Left colon (tissue), 2 donors: ENCODE measurements around the gene MAP3K9. TPM values are rescaled to one million over a fixed set of nuclear protein-coding genes. Genes with fewer than 3 reads are reported as not detected.
"Not testable (repeated sequence)": the region's sequence is repeated elsewhere in the genome, so short reads cannot be mapped to it uniquely, and the experiment has no call there.

Experiments used
- ATAC-seq: fragments of 200-7000 bp; cut with Tn5 transposase; one replicate; pipeline ENCODE4 v1.9.1; 2020; ENCODE audit warnings: mild to moderate bottlenecking, moderate library complexity
- DNase-seq, 2 donors: peaks; one replicate each; pipeline ENCODE4 v3.0.0-alpha.2; 2020
- intact Hi-C, 2 donors: fragments of 100-400 bp; cut with DNase I in 1 of 2; cut with micrococcal nuclease in 1 of 2; formaldehyde crosslinking; loops; one replicate each; pipeline versions ENCODE4 v1.11.2 to v1.14.0; 2022; cut with DNase I, micrococcal nuclease
- long read RNA-seq: library from polyadenylated mRNA; unstranded; transcript quantifications from one replicate; pipeline ENCODE4 v2.0.0, GENCODE V29; 2021
- total RNA-seq, 2 donors: library from RNA; stranded (reverse); fragmentation: NEBNext Ultra II Directional; extraction: Animal tissue kit (Norgen Biotek cat#: 25700); gene quantifications; one replicate each; pipeline ENCODE4 v1.2.1, GENCODE V29; 2021
- donor health status: DM: no; HTN: no; CAD: no.
- donor health status: DM: yes; HTN: yes; CAD: no.

Gene MAP3K9
- total RNA-seq = 10 to 100 TPM; 10.0 to 12.4 TPM
- long read RNA-seq, partial matches to known transcripts = 0 of 2 reads
- long read RNA-seq, other reads (novel, unspliced or antisense) = 2 of 2 reads

DNA sequence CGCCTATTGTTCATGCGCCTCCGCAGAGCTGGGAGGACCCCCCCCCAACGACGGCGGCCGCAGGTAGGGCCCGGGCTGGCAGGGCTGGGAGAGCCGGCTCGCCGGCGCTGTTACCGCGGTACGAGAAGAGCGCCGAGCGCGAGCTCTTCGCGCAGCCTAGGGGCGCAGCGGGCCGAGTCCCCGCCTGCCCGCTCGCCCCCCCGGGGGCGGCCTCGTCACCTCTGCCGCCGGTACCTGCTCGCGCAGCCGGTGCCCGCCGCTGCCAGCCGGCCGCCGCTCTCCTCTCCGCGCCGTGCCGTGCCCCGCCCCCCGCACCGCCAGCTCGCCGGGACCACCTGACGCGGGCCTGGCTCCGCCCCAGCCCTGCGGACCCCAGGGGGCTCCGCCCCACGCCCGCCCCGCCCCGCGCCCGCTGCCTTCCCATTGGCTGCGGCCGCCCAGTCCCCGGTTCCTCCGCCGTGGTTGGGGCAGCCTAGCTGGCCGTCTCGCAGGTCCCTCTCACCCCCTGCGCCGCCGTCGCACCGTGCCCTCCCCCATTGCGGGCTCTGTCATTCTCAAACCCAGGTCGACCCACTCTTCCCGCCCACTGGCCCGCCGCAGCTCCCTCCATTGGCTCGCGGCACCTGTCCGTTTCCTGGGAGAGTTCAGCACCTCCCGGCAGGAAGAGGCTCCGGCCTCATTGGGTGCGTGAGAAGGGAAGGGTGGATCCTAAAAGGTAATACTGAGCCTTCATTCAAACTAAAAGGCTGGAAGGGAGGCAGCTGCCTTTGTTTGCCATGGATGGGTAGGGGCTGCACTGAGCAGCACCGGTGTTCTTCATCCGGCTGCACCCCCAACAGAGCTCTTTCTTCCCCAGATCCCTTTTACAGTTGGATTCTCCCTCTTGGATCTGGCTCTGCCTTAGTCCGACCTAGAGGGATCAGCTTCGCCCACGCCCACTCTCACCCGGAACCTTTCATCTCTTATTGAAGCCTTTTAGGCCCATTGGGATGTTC is at the start of gene MAP3K9:
MAP3K9 (minus strand) TSS at position 289 of the 995 bp plus-strand sequence. CDS start 342 bp downstream, outside the sequence.
- ATAC-seq (peak; percentile 94), DNase-seq (peak; percentile 95 to 97)
- intact Hi-C loops = no loop called here

DNA sequence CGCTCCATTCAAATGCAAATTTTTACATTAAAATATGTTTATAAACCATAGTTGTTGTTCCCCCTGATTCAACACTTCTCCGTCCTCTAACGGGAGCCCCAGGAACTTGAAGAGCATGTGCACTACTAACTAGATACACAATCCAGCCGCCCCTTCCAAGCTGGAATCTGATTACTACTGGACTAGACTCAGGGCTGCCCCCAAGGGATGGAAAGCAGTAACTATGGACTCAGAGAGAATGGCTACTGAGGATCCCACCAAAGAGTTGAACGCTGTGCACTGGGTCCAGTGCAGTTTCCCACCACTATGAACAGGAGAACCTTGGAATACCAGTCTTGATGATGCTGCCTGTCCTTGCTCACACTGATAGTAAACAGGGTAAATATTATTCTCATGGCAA is 49.3 kb upstream of the MAP3K9 start:
- no peak for DNase-seq
- intact Hi-C loops = no loop called here
- no peak for ATAC-seq

DNA sequence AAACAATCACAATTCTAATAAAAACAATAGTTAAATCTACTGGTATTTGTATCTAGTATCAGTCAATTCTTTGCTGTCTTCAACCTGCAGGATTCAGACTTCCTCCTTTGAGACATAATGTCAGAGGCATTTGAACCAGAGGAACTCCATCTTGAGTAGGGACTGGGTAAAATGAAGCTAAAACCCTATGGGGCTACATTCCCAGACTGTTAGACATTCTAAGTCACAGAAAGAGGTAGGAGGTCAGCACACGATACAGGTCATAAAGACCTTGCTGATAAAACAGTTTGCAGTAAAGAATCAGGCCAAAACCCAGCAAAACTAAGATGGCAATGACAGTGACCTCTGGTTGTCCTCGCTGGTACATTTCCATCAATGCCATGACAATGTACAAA is 48.2 kb upstream of the MAP3K9 start:
- ATAC-seq (no peak), DNase-seq (no peak)
- intact Hi-C loops = no loop called here

DNA sequence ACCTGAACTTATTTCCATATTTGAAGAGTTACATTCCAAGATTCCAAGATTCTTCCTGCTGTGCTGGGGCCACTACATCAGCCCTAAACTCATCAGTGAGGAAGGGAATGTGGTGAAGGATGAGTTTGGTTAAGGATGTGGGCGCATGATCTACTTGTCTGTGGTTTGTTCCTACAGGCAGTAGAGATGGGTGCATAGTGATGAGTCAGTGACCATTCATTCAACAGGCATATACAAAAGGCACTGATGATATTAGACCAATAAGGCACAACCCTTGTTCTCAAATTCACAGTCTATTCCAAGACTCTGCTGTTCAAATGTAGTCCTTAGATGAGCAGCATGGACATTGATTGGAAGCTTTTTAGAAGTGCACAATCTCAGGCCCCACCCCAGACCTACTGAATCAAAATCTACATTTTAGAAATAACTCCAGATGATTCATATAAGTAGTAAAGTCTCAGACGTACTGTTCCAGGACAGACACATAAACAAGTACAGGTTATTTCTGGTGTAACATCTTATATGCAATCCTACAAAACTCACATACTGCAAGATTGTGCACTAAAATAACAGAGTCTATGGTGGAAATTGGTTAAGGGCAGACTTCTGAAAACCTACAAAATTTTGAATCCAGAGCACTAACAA is 47.7 kb upstream of the MAP3K9 start:
- DNase-seq (no peak), ATAC-seq (no peak)
- intact Hi-C loops = no loop called here

DNA sequence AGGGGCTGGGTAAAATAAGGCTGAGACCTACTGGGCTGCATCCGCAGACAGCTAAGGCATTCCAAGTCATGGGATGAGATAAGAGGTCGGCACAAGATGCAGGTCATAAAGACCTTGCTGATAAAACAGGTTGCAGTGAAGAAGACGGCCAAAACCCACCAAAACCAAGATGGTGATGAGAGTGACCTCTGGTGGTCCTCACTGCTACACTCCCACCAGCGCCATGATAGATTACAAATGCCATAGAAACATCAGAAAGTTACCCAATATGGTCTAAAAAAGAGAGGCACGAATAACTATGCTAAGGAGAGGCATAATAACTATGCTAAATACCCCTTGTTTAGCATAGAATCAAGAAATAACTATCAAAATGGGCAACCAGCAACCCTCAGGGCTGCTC is 46.2 kb upstream of the MAP3K9 start:
- ATAC-seq = no peak
- DNase-seq = no peak
- intact Hi-C loops = no loop called here

DNA sequence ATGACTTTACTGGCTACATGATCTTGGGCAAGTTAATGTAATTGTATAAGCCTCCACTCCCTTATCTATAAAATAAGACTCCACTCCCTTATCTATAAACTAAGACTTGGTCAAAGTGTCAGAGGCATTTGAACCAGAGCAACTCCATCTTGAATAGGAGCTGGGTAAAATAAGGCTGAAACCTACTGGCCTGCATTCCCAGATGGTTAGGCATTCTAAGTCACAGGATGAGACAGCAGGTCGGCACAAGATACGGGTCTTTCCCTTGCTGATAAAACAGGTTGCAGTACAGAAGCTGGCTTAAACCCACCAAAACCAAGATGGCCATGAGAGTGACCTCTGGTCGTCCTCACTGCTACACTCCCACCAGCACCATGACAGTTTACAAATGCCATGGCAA is 44.3 kb upstream of the MAP3K9 start:
- ATAC-seq, DNase-seq, intact Hi-C loops: not testable (repeated sequence)

DNA sequence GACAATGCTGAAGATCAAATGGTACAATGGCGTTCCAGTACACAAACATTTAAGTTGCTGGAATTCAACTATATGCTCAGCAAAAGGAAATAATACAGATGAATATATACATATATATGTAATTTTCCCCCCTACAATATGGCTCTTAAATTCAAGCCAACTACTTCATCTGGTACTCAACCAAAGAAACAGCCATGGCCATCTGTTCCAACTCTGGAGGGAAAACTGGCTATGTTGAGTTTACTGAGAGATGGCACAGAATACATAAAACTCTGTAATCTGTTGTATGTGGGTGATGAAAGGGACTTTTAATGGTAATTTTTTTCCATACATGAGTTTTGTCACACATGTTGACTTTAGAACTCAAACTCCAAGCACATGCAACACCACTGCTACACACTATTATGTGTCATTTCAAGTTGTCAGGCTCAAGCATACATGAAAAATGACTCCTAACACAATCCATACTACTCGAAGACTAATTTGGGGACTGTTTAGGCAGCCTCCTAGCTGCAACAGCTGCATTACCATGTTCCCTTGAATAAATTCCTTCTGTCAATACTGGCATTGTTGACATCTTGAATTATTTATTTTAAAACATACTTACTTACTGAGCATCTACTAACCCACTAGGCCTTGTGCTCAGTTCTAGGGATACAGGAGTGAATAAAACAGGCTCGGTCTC is 38.2 kb upstream of the MAP3K9 start:
- DNase-seq (no peak), ATAC-seq (no peak)
- intact Hi-C loops = no loop called here

DNA sequence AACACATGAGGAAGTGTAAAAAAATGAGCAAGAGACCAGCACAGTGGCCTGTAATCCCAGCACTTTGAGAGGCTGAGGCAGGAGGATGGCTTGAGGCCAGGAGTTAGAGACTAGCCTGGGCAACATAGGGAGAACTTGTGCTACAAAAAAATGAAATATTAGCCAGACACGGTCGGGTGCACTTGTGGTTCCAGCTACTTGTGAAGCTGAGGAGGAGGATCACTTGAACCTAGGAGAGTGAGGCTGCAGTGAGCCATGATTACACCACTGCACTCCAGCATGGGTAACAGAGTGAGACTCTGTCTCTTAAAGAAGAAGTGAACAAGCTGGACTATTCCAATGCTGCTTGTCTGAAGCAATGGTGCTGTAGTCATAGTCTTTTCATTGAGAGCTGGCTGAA is 36.3 kb upstream of the MAP3K9 start:
- DNase-seq (no peak), ATAC-seq (no peak)
- intact Hi-C loops = no loop called here

DNA sequence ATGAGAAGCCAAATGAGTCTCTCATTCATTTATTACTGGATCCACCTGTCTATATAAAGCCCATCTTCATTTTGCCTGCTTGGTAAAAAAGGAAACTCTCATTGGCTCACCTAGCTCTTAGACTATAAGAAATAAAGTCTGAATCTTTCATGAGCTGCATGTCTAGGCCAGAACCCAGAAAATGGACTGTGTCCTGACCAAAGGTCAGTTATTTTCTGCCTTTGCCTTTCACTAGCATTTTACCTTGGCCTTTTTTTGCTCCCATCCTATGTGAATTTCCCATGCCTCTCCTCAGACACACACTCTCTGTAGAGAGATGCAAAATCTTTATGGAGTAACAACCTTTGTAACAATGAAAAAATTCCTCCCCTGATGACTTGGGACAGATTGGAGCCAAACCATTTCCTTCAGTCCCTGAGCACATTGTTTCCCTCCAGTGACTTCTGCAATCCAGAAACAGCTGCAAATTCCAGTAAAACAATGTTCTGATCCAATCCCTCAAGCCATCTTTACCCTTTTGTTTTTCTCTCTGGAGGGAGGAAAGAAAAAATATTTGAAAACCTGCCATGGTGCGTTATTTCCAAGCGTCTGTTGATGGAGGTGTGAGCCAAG is 33.6 kb upstream of the MAP3K9 start:
- no peak for ATAC-seq
- no peak for DNase-seq
- intact Hi-C loops = no loop called here

DNA sequence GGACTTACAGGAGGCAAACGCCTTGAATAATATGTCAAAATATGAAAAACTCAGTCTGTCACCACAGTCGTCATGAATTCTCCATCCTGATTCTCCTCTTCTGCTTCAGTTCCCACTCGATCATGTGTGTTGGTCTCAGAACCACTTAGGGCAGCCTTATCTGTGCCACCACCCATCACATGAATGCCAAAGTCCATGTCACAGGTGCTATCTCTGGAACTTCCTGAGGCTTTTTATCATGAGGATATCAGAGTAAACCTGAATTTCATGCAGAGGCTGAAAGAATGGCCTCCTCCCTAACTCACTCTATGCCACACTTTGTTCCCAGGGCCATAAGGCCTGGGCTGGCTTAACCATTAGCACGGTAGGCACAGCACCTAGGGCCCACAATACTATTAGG is 28.8 kb upstream of the MAP3K9 start:
- ATAC-seq (peak; percentile 99), DNase-seq (peak; percentile 28 to 38)
- intact Hi-C loops = no loop called here

DNA sequence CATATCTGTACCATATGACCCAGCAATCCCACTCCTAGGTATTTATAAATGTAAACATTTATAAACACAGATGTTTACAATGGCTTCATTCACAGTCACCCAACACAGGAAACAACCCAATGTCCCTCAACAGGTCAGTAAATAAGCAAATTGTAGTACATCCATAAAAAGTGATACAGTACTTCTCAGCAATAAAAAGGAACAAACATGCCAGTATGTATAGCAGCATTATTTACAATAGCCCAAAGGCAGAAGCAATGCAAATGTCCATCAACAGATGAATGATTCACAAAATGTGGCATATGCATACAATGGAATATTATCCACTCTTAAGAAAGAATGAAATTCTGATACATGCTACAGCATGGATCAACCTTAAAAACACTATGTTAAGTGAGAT is 27.6 kb upstream of the MAP3K9 start:
- ATAC-seq = peak; percentile 61
- intact Hi-C loops = no loop called here
- no peak for DNase-seq

DNA sequence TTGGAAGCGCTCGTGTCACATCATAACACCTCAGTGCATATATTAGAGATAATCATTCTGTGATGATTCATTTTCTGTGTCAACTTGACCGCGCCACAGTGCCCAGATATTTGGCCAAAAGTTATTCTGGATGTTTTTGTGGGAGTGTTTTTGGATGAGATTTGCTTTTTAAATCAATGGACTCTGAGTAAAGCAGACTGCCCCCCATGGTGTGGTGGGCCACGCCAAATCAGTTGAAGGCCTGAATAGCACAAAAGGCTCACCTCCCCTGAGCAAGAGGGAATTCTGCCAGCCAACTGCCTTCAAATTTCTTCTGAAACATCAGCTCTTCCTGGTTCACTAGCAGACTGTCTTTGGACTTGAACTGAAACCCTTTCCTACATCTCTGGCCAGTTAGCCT is 24.6 kb upstream of the MAP3K9 start:
- ATAC-seq (no peak), DNase-seq (no peak)
- intact Hi-C loops = no loop called here

DNA sequence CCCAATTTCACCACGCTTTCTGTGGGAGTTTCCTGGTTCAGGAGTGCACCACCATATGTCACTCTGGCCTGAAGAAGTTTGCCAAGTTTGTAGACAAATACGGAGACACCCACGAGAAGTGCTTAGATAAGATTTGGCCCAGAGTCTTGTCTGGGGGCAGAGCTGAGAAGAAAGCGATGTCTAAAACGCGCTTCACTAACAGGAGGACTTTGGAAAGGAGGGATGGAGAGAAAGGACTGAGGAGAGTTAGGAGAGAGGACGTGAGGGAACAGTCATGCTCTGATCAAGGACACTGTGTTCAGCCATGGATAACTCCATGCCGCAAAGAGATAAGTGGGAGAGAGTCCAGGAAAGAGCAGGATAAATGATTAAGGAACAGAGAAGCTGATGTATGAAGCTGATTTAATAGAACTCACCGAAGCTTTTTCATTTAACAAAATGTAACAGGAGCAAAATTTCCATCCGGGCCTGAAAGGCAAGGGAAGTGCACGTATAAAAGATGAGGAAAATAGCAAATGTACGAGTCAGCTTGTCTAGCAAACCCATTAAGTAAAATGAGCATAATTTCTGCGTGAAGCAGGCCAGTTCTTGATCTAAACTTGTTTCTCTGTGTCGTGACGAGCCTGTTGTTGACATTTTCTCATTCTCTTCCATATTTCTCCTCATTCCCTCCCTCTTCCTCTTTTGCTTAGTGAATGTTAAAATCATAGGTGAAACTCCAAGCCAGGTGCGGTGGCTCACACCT is 23.4 kb upstream of the MAP3K9 start:
- intact Hi-C loops = no loop called here
- no peak for ATAC-seq
- no peak for DNase-seq

DNA sequence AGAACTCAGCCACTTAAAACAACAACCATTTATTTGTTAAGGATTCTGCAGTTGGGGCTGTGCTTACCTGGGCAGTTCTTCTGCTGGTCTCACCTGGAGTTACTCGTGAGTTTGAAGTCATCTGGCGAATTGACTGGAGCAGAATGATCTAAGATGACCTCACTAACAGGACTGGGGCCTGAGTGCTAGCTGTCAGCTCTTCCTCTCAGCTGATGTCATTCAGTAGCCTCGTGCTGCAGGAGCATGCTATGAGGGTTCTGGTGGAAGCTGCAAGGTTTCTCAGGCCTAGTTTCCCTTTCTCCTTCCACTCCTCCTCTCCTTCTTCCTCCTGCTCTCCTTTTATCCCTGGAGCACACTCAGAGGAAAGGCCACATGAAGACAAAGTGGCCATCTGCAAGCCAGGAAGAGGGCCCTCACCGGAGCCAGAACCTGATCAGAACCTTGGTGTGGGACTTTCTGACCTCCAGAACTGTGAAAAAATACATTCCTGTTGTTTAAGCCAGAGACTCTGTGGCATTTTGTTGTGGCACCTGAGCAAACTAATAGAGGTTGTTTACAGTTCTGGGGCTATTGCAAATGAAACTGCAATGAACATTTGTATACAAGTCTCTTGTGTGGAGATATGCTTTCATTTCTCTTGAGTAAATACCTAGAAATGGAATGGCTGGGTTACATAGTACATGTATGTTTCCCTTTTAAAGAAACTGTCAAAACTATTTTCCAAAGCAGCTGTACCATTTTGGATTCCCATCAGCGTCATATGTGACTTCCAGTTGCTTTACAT is 21.9 kb upstream of the MAP3K9 start:
- intact Hi-C loops = no loop called here
- DNase-seq (no peak), ATAC-seq (no peak)

DNA sequence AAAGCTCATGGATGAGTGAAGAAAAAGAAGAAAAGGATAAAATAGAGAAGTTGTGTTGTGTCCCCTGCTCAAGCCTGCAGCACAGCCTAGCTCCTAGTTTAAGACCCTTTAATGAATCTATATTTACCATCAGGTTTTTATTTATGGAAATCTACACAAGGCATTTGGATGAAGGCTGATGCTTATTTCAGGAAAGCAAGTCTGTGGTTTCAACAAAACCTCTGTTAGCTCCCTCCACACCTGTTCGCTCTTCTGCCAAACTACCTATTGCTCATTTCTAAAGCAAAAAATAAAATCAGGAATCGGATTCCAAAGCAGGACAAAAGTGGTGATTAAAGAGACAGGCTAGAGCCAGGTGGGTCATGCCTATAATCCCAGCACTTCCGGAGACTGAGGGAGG is 18.9 kb upstream of the MAP3K9 start:
- DNase-seq (no peak), ATAC-seq (no peak)
- intact Hi-C loops = no loop called here

DNA sequence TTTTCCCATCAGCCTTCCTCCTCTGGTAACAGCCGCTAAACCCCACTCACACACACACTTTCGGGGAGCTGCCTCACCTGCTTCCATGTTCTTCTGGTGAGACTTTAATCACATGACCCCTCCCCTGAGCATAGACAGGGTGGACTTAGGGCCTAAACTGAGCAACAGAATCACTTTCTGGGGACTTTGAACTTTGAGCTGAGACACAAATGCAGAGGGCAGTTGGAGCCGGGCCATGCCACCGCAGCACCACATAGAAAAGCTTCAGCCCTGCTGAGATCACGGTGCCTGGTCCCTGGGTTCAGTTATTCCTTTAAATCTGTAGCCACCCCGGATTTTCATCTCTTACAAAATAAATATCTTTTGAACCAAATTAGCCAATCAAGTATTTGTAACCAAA is 18.4 kb upstream of the MAP3K9 start:
- intact Hi-C loops = no loop called here
- ATAC-seq (peak; percentile 96), DNase-seq (peak in 1 of 2 donors; percentile 40)

DNA sequence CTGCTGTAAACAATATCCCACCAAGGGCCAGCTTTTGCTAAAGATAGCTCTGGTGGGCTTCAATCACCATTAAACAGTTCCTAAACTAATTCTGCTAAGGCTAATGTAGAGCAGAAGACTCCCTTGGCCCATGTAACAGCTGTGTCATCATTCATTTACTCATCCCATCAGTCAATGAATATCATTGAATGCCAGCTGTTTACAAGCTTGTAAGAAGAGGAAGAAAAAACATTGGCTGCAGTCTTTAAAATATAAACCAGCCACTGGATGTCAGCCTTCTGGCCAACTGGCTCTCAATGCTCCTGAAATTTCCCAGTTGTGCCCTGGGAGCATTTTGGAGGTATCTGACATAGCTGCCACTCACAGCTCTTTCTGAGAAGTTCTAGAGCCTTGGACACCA is 18.0 kb upstream of the MAP3K9 start:
- intact Hi-C loops = no loop called here

DNA sequence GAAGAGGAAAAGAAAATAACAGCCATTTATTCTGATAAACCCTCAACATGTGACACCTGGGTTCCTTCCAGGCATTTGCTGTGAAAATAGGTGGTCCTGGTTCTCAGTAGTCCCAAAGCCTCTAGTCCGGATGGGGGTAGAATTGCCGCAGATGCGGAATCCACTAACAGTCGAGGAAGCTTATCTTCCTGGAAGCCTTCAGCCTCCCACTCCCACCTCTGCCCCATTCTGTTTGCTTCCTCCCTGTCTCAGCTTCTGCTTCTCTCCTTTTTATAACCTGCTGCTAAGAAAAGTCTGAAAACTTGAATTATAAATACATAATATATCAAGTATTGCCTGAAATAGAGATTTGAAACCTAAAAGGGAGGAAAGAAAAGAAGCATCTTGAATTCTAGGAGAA is 14.0 kb upstream of the MAP3K9 start:
- ATAC-seq (no peak), DNase-seq (no peak)
- intact Hi-C loops = no loop called here

More for the DNA sequence above, 18.0 kb upstream of the MAP3K9 start:
- DNase-seq = no peak
- ATAC-seq = peak; percentile 36
